ENCODE data around the gene HCN3.

Gene HCN3

GRCh38 chr1:155319536-155319935 lies 42.3 kb downstream of the HCN3 start:
- Histone ChIP-seq H3K4me3 (ENCODE audit: control insufficient read depth in 1 of 7, extremely low read depth in 1 of 7, insufficient read depth in 4 of 7, low read depth in 2 of 7, low read length in 6 of 7) (no peak overlapping the region), H3K36me3 (ENCODE audit: control insufficient read depth in 4 of 4, insufficient read depth in 4 of 4, low read length in 3 of 4) (peaks cover 0 to 56% (median 20%) of the 10 kb centered on the region in 4 experiments), H3K27ac (ENCODE audit: insufficient read depth in 1 of 2, low read depth in 1 of 2, low read length in 2 of 2, poor library complexity in 1 of 2, severe bottlenecking in 2 of 2) (no peak overlapping the region), H3K9me3 (ENCODE audit: control extremely low read depth in 1 of 5, control insufficient read depth in 4 of 5, insufficient read depth in 2 of 5, low read depth in 1 of 5, low read length in 4 of 5) (no peaks in the 10 kb centered on the region), H3K4me1 (ENCODE audit: control extremely low read depth in 1 of 4, control insufficient read depth in 4 of 4, insufficient read depth in 4 of 4, low read length in 3 of 4) (peaks cover 3 to 42% (median 35%) of the 10 kb centered on the region in 4 experiments), H3K27me3 (replicated peaks in 2 of 5; ENCODE audit: control insufficient read depth in 4 of 5, insufficient read depth in 5 of 5, low read length in 4 of 5) (no peaks in the 10 kb centered on the region)
- POLR2A ChIA-PET, result no interaction called here
- 96% methylated on average over 3 of the region's 5 CpGs for WGBS (ENCODE audit: insufficient coverage)
- no peak for DNase-seq
- CTCF ChIA-PET, result interaction anchor here (0.9 to 15.4 kb wide), 3 partner anchors 14 to 69 kb away, joined by 3 to 165 read pairs (median 4); no protein-coding TSS in a partner anchor

DNA sequence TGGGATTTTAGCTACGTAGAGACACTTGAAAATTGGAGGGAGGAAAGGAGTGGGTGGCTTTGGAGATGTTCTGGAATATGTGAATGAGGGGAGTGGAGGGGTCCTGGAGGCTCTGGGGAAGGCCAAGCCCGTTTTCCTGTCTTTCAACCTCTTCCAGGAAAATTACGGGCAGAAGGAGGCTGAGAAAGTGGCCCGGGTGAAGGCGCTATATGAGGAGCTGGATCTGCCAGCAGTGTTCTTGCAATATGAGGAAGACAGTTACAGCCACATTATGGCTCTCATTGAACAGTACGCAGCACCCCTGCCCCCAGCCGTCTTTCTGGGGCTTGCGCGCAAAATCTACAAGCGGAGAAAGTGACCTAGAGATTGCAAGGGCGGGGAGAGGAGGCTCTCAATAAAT lies 43.0 kb downstream of the HCN3 start:
- peak overlapping the region in 6 of 7 experiments; percentile 27 to 89 (median 73) for H3K4me3 ChIP-seq (ENCODE audit: control insufficient read depth in 1 of 7, extremely low read depth in 1 of 7, insufficient read depth in 4 of 7, low read depth in 2 of 7, low read length in 6 of 7)
- peaks cover 0 to 50% (median 18%) of the 10 kb centered on the region in 4 experiments for H3K36me3 ChIP-seq (ENCODE audit: control insufficient read depth in 4 of 4, insufficient read depth in 4 of 4, low read length in 3 of 4)
- peak in 1 of 3 donors; percentile 68 for DNase-seq
- no peak overlapping the region for H3K27ac ChIP-seq (ENCODE audit: insufficient read depth in 1 of 2, low read depth in 1 of 2, low read length in 2 of 2, poor library complexity in 1 of 2, severe bottlenecking in 2 of 2)
- 24% methylated on average over 11 of the region's 11 CpGs for WGBS (ENCODE audit: insufficient coverage)
- H3K4me1 ChIP-seq (ENCODE audit: control extremely low read depth in 1 of 4, control insufficient read depth in 4 of 4, insufficient read depth in 4 of 4, low read length in 3 of 4), result peaks cover 3 to 49% (median 42%) of the 10 kb centered on the region in 4 experiments
- POLR2A ChIA-PET, result no interaction called here
- H3K27me3 ChIP-seq (replicated peaks in 2 of 5; ENCODE audit: control insufficient read depth in 4 of 5, insufficient read depth in 5 of 5, low read length in 4 of 5), result no peaks in the 10 kb centered on the region
- CTCF ChIA-PET, result interaction anchor here (0.8 to 15.4 kb wide), 5 partner anchors 15 to 69 kb away, joined by 3 to 165 read pairs (median 4); no protein-coding TSS in a partner anchor
- H3K9me3 ChIP-seq (ENCODE audit: control extremely low read depth in 1 of 5, control insufficient read depth in 4 of 5, insufficient read depth in 2 of 5, low read depth in 1 of 5, low read length in 4 of 5), result no peaks in the 10 kb centered on the region

- Histone ChIP-seq H3K27ac (ENCODE audit: insufficient read depth in 1 of 2, low read depth in 1 of 2, low read length in 2 of 2, poor library complexity in 1 of 2, severe bottlenecking in 2 of 2) (no peak within 1 kb of the TSS), H3K4me3 (ENCODE audit: control insufficient read depth in 1 of 7, extremely low read depth in 1 of 7, insufficient read depth in 4 of 7, low read depth in 2 of 7, low read length in 6 of 7) (peak within 1 kb of the TSS in 6 of 7 experiments; percentile 27 to 89 (median 73)), H3K9me3 (ENCODE audit: control extremely low read depth in 1 of 5, control insufficient read depth in 4 of 5, insufficient read depth in 2 of 5, low read depth in 1 of 5, low read length in 4 of 5) (no peaks in the 10 kb centered on the region), H3K36me3 (ENCODE audit: control insufficient read depth in 4 of 4, insufficient read depth in 4 of 4, low read length in 3 of 4) (peaks cover 0 to 50% (median 18%) of the 10 kb centered on the region in 4 experiments), H3K27me3 (replicated peaks in 2 of 5; ENCODE audit: control insufficient read depth in 4 of 5, insufficient read depth in 5 of 5, low read length in 4 of 5) (no peaks in the 10 kb centered on the region), H3K4me1 (ENCODE audit: control extremely low read depth in 1 of 4, control insufficient read depth in 4 of 4, insufficient read depth in 4 of 4, low read length in 3 of 4) (peaks cover 3 to 56% (median 49%) of the 10 kb centered on the region in 4 experiments)
- 21% methylated on average over 41 of the region's 51 CpGs for WGBS (ENCODE audit: insufficient coverage)
- DNase-seq, result peak; percentile 66 to 82 (median 80)
- ChIA-PET CTCF (interaction anchor here (0.8 to 15.4 kb wide), 8 partner anchors 16 to 70 kb away, joined by 3 to 165 read pairs (median 12); partner anchors contain the start of genes CLK2, HCN3 and SCAMP3), POLR2A (no interaction called here)
These were observed 43.7 kb downstream of the HCN3 start, which contains the start of gene RUSC1 for GRCh38 chr1:155320661-155321617. Gene RUSC1 (plus strand): TSS chr1:155320894. CDS start chr1:155321774, 880 bp downstream.

DNA sequence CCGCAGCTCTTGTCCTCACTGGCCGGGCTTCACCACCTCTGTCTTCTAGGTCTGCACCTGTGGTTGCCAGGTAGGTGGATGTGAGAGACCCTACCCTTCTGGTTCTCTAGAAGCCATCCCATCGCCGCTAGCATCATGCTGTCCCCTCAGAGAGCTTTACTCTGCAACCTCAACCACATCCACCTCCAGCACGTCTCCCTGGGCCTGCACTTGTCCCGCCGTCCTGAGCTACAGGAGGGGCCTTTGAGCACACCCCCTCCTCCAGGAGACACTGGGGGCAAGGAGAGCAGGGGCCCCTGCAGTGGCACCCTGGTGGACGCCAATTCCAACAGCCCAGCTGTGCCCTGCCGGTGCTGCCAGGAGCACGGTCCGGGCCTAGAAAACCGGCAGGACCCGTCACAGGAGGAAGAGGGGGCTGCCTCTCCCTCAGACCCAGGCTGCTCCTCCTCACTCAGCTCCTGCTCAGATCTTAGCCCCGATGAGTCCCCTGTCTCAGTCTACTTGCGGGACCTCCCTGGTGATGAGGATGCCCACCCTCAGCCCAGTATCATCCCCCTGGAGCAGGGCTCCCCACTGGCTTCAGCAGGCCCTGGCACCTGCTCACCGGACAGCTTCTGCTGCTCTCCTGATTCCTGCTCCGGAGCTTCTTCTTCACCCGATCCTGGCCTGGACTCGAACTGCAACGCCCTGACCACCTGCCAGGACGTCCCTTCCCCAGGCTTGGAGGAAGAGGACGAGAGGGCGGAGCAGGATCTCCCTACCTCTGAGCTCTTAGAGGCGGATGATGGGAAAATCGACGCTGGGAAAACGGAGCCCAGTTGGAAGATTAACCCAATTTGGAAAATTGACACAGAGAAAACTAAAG lies 44.6 kb downstream of the HCN3 start:
- 90% methylated on average over 21 of the region's 27 CpGs for WGBS (ENCODE audit: insufficient coverage)
- H3K27me3 ChIP-seq (replicated peaks in 2 of 5; ENCODE audit: control insufficient read depth in 4 of 5, insufficient read depth in 5 of 5, low read length in 4 of 5), result no peaks in the 10 kb centered on the region
- H3K4me1 ChIP-seq (ENCODE audit: control extremely low read depth in 1 of 4, control insufficient read depth in 4 of 4, insufficient read depth in 4 of 4, low read length in 3 of 4), result peaks cover 3 to 62% (median 55%) of the 10 kb centered on the region in 4 experiments
- no peak overlapping the region for H3K27ac ChIP-seq (ENCODE audit: insufficient read depth in 1 of 2, low read depth in 1 of 2, low read length in 2 of 2, poor library complexity in 1 of 2, severe bottlenecking in 2 of 2)
- H3K36me3 ChIP-seq (ENCODE audit: control insufficient read depth in 4 of 4, insufficient read depth in 4 of 4, low read length in 3 of 4), result peaks cover 0 to 44% (median 18%) of the 10 kb centered on the region in 4 experiments
- DNase-seq, result no peak
- peak overlapping the region in 6 of 7 experiments; percentile 54 to 92 (median 89) for H3K4me3 ChIP-seq (ENCODE audit: control insufficient read depth in 1 of 7, extremely low read depth in 1 of 7, insufficient read depth in 4 of 7, low read depth in 2 of 7, low read length in 6 of 7)
- H3K9me3 ChIP-seq (ENCODE audit: control extremely low read depth in 1 of 5, control insufficient read depth in 4 of 5, insufficient read depth in 2 of 5, low read depth in 1 of 5, low read length in 4 of 5), result no peaks in the 10 kb centered on the region
- ChIA-PET CTCF (interaction anchor here (0.6 to 15.4 kb wide), 14 partner anchors 9 to 95 kb away, joined by 3 to 165 read pairs (median 7); partner anchors contain the start of genes CLK2, HCN3 and SCAMP3), POLR2A (interaction anchor here (0.7 kb wide), 2 partner anchors 14 to 49 kb away, joined by 3 to 5 read pairs; partner anchors contain the start of gene CLK2)

DNA sequence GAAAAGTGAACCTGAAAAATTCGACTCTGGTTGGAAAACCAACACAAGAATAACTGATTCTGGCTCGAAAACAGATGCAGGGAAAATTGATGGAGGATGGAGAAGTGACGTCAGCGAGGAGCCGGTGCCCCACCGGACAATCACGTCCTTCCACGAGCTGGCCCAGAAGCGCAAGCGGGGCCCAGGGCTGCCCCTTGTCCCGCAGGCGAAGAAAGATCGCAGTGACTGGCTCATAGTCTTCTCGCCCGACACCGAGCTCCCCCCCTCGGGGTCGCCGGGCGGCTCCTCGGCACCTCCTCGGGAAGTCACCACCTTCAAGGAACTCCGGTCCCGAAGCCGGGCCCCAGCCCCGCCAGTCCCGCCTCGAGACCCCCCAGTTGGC lies 45.3 kb downstream of the HCN3 start:
- Histone ChIP-seq H3K36me3 (ENCODE audit: control insufficient read depth in 4 of 4, insufficient read depth in 4 of 4, low read length in 3 of 4) (peaks cover 2 to 44% (median 16%) of the 10 kb centered on the region in 4 experiments), H3K9me3 (ENCODE audit: control extremely low read depth in 1 of 5, control insufficient read depth in 4 of 5, insufficient read depth in 2 of 5, low read depth in 1 of 5, low read length in 4 of 5) (no peaks in the 10 kb centered on the region), H3K4me1 (ENCODE audit: control extremely low read depth in 1 of 4, control insufficient read depth in 4 of 4, insufficient read depth in 4 of 4, low read length in 3 of 4) (peaks cover 3 to 62% (median 55%) of the 10 kb centered on the region in 4 experiments), H3K27me3 (replicated peaks in 2 of 5; ENCODE audit: control insufficient read depth in 4 of 5, insufficient read depth in 5 of 5, low read length in 4 of 5) (no peaks in the 10 kb centered on the region), H3K27ac (ENCODE audit: insufficient read depth in 1 of 2, low read depth in 1 of 2, low read length in 2 of 2, poor library complexity in 1 of 2, severe bottlenecking in 2 of 2) (no peak overlapping the region), H3K4me3 (ENCODE audit: control insufficient read depth in 1 of 7, extremely low read depth in 1 of 7, insufficient read depth in 4 of 7, low read depth in 2 of 7, low read length in 6 of 7) (peak overlapping the region in 6 of 7 experiments; percentile 54 to 92 (median 86))
- ChIA-PET POLR2A (interaction anchor here (0.7 kb wide), 2 partner anchors 15 to 49 kb away, joined by 3 to 5 read pairs; partner anchors contain the start of gene CLK2), CTCF (interaction anchor here (0.6 to 15.4 kb wide), 13 partner anchors 10 to 96 kb away, joined by 3 to 165 read pairs (median 7); partner anchors contain the start of genes CLK2, HCN3 and SCAMP3)
- DNase-seq, result peak in 1 of 3 donors; percentile 23
- WGBS (ENCODE audit: insufficient coverage), result under 1% methylated on average over 25 of the region's 28 CpGs
